Measurements from ENCODE around the gene LYAR.

DNA sequence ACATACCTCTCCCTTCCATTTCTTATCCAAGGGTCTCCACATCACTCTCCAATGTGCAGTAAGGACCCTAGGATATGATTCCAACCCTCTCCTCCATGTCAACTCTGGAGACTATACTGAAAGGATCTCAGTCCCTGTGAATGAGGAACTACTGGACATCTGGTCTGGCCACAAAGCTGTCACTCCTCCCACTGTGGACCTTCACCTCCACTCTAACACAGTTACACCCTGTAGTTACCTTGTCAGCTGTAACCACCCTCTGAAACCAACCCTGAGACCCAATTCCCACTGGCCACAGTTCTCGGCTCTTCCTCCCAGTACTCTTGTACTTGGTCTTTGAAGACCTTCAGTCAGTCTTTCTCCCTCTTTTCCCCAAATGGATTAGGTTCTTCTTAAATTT is 44.8 kb downstream of the LYAR start:
- TF ChIP-seq, protein P1, sequence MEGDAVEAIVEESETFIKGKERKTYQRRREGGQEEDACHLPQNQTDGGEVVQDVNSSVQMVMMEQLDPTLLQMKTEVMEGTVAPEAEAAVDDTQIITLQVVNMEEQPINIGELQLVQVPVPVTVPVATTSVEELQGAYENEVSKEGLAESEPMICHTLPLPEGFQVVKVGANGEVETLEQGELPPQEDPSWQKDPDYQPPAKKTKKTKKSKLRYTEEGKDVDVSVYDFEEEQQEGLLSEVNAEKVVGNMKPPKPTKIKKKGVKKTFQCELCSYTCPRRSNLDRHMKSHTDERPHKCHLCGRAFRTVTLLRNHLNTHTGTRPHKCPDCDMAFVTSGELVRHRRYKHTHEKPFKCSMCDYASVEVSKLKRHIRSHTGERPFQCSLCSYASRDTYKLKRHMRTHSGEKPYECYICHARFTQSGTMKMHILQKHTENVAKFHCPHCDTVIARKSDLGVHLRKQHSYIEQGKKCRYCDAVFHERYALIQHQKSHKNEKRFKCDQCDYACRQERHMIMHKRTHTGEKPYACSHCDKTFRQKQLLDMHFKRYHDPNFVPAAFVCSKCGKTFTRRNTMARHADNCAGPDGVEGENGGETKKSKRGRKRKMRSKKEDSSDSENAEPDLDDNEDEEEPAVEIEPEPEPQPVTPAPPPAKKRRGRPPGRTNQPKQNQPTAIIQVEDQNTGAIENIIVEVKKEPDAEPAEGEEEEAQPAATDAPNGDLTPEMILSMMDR (IDR thresholded peaks at IDR 0.05; ENCODE audit: low read length): no peak
- no peak for TF ChIP-seq EZH2 (IDR thresholded peaks at IDR 0.05; ENCODE audit: borderline replicate concordance, low read length)

Measured in OCI-LY1 (cell line).